Calu3 (cell line): ENCODE results near the gene OR9A2. TPM values are rescaled to one million over a fixed set of nuclear protein-coding genes. Genes with fewer than 3 reads are reported as not detected.

Source experiments
- Bru-seq: library from RNA; stranded (reverse); fragments of 400-500 nt; gene quantifications from one replicate; lab custom pipeline; 2021; lab: Mats Ljungman, UMichigan
- BruChase-seq, 2 experiments: library from RNA; stranded (reverse); fragments of 400-500 nt; gene quantifications; one replicate each; lab custom pipeline; 2021; lab: Mats Ljungman, UMichigan
- BruUV-seq: library from RNA; stranded (reverse); fragments of 400-500 nt; replicated peaks from 2 replicates; lab custom pipeline; 2021; lab: Mats Ljungman, UMichigan
- CTCF ChIA-PET: fragments of 300-600 bp; sonication (Branson Sonifier 250); formaldehyde crosslinking; loops from one replicate; lab custom pipeline; 2022; ENCODE audit warnings: antibody characterized with exemption; lab: Charles Lee
- DNase-seq: peaks from one replicate; pipeline ENCODE4 v3.0.0; 2022
- H3K27ac Mint-ChIP-seq: one replicate; pipeline ENCODE4 v1.8.0; 2022; ENCODE audit warnings: mixed read lengths; ENCODE audit not compliant: unreplicated experiment
- H3K27me3 Mint-ChIP-seq: one replicate; pipeline ENCODE4 v1.8.0; 2022; ENCODE audit warnings: mixed read lengths; ENCODE audit not compliant: unreplicated experiment
- H3K36me3 Mint-ChIP-seq: one replicate; pipeline ENCODE4 v1.8.0; 2022; ENCODE audit warnings: mild to moderate bottlenecking, moderate library complexity, mixed read lengths; ENCODE audit not compliant: insufficient read depth, unreplicated experiment
- H3K4me1 Mint-ChIP-seq: one replicate; pipeline ENCODE4 v1.8.0; 2022; ENCODE audit warnings: mild to moderate bottlenecking, low read depth, mixed read lengths; ENCODE audit not compliant: unreplicated experiment
- H3K4me3 Mint-ChIP-seq: one replicate; pipeline ENCODE4 v1.8.0; 2022; ENCODE audit warnings: mild to moderate bottlenecking, low read depth, moderate library complexity, mixed read lengths; ENCODE audit not compliant: unreplicated experiment
- H3K9me3 Mint-ChIP-seq: one replicate; pipeline ENCODE4 v1.8.0; 2022; ENCODE audit warnings: low read depth, mixed read lengths; ENCODE audit not compliant: unreplicated experiment
- intact Hi-C: fragments of 100-400 bp; cut with micrococcal nuclease; formaldehyde crosslinking; loops from one replicate; pipeline ENCODE4 v1.10.0; 2022; ENCODE audit not compliant: unreplicated experiment
- long read RNA-seq: library from polyadenylated mRNA; stranded (forward); transcript quantifications from one replicate; pipeline ENCODE4 v2.0.0, GENCODE V29; 2022
- total RNA-seq: library from RNA; stranded (reverse); gene quantifications from 2 replicates; pipeline ENCODE4 v1.2.3, GENCODE V29; 2022
- TF ChIP-seq, protein P1 (sequence below): fragments of 200-600 bp; IDR thresholded peaks from one replicate; pipeline ENCODE4 v1.8.0; 2022; ENCODE audit warnings: antibody characterized with exemption; ENCODE audit not compliant: unreplicated experiment

The OR9A2 gene, protein sequence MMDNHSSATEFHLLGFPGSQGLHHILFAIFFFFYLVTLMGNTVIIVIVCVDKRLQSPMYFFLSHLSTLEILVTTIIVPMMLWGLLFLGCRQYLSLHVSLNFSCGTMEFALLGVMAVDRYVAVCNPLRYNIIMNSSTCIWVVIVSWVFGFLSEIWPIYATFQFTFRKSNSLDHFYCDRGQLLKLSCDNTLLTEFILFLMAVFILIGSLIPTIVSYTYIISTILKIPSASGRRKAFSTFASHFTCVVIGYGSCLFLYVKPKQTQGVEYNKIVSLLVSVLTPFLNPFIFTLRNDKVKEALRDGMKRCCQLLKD
- total RNA-seq, result not detected in 2 replicates
- Bru-seq, nascent RNA, result not detected
- not detected for BruChase-seq, experiment 1, labeled RNA remaining after a 6-hour chase
- percentile 25 among the genes with signal in this experiment for BruChase-seq, experiment 2, labeled RNA remaining after a 2-hour chase
- long read RNA-seq, result 0 reads

DNA sequence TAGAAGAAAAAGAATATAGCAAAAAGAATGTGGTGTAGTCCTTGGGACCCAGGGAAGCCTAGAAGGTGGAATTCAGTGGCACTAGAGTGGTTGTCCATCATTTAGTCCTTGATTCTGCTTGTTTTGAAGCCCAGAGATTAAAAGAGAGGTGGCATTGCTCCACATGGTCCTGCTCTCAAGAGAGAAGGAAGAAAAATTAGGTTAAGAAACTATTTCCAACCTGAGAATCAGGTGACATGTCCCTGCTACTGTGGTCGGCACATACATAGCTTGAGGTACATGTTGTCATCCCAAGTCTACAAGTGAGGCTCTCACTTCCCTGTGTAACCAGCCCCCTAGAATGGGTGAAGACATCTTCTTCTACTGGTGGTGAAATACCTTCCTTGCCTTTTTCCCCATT is at the start of gene OR9A2:
Gene OR9A2 (minus strand): TSS at position 101 of the 400 bp plus-strand sequence. CDS start 0 bp downstream, at position 101.
- Mint-ChIP-seq H3K27me3 (peaks cover 53% of the 10 kb centered on the region), H3K36me3 (no peaks in the 10 kb centered on the region), H3K4me1 (no peaks in the 10 kb centered on the region), H3K9me3 (no peaks in the 10 kb centered on the region), H3K27ac (no peak within 1 kb of the TSS), H3K4me3 (no peak within 1 kb of the TSS)
- CTCF ChIA-PET, result no interaction called here
- intact Hi-C loops, result no loop called here
- no TSS peak for BruUV-seq
- TF ChIP-seq, protein P1, sequence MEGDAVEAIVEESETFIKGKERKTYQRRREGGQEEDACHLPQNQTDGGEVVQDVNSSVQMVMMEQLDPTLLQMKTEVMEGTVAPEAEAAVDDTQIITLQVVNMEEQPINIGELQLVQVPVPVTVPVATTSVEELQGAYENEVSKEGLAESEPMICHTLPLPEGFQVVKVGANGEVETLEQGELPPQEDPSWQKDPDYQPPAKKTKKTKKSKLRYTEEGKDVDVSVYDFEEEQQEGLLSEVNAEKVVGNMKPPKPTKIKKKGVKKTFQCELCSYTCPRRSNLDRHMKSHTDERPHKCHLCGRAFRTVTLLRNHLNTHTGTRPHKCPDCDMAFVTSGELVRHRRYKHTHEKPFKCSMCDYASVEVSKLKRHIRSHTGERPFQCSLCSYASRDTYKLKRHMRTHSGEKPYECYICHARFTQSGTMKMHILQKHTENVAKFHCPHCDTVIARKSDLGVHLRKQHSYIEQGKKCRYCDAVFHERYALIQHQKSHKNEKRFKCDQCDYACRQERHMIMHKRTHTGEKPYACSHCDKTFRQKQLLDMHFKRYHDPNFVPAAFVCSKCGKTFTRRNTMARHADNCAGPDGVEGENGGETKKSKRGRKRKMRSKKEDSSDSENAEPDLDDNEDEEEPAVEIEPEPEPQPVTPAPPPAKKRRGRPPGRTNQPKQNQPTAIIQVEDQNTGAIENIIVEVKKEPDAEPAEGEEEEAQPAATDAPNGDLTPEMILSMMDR, result no peak
- DNase-seq, result no peak

DNA sequence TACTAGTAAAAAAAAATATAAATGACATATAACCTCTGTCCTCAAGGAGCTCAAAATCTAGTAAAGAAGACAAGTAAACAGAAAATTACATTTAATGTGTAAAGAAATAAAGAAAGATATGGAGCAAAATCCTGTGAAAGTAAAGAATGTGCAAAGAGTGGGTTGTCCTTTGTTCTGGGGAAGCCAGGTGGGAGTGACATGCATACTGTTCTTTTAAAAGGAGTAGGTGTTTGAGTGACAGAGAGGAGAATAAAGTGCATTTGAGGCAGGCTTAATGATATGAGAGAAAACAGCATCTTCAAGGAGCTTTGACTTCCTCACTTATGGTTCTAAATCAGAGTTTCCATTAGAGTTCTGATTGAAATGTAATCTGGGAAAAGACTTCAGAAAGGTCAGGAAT is 47.2 kb upstream of the OR9A2 start:
- BruUV-seq, result no TSS peak
- Mint-ChIP-seq H3K36me3 (peaks cover 3% of the 10 kb centered on the region), H3K4me3 (no peak overlapping the region), H3K4me1 (no peaks in the 10 kb centered on the region), H3K27ac (no peak overlapping the region), H3K9me3 (no peaks in the 10 kb centered on the region), H3K27me3 (peaks cover 37% of the 10 kb centered on the region)
- intact Hi-C loops, result no loop called here
- TF ChIP-seq, protein P1, result no peak
- no peak for DNase-seq
- CTCF ChIA-PET, result no interaction called here

DNA sequence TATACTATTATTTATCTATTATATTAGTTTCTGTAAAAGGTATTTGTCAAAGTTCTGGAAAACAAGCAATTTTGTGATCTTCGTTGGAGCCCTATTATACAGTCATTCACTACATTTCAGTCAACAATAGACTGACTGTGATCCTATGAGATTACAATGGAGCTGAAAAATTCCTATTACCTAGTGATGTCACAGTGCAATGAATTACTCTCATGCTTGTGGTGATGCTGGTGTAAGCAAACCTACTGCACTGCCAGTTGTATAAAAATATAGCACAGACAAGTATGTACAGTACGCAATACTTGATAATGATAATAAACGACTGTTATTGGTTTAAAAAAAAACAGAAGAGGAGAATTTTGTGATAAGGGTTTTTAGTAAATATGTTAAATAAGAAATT is 46.6 kb upstream of the OR9A2 start:
- Mint-ChIP-seq H3K27ac (no peak overlapping the region), H3K36me3 (peaks cover 3% of the 10 kb centered on the region), H3K27me3 (peaks cover 43% of the 10 kb centered on the region), H3K4me1 (no peaks in the 10 kb centered on the region), H3K4me3 (no peak overlapping the region), H3K9me3 (no peaks in the 10 kb centered on the region)
- TF ChIP-seq, protein P1, result no peak
- no TSS peak for BruUV-seq
- no peak for DNase-seq
- CTCF ChIA-PET, result no interaction called here
- intact Hi-C loops, result no loop called here

DNA sequence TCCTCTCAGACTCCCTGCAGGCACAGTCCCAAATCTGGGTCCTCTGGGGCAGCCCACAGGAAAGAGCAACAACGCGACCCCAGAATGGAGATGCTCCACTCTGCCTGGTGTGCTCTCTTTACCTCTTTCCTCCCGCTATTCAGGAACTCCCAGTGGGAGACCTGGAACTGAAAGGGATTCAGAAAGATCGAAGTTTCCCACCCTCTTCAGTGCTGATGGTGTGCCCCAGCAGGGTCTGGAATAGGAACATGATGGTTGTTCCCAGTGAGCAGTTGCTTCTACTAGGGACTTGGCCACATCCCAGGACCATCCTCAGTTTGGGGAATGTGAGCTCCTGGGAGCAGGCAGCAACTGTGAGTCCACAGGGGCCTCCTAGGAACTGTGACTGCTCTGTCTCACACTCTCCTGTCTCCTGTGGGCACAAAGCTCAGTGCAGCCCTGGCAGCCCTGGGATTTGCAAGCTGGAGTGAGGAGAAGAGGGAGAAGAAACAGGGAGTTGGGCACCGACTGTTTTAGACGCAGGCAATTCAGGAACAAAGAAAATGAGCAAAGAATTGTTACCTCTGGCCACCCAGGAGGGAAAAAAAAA is 43.1 kb upstream of the OR9A2 start:
- CTCF ChIA-PET, result no interaction called here
- Mint-ChIP-seq H3K27me3 (peaks cover 40% of the 10 kb centered on the region), H3K9me3 (no peaks in the 10 kb centered on the region), H3K36me3 (peaks cover 3% of the 10 kb centered on the region), H3K4me3 (no peak overlapping the region), H3K27ac (no peak overlapping the region), H3K4me1 (no peaks in the 10 kb centered on the region)
- BruUV-seq, result no TSS peak
- intact Hi-C loops, result no loop called here
- TF ChIP-seq, protein P1, result no peak
- no peak for DNase-seq
